BLaER1 (cell line): ENCODE results near the gene TNS3.
A peak's percentile ranks its signal among the peaks of the same experiment; 100 is the strongest.
"Not testable (repeated sequence)": the region's sequence is repeated elsewhere in the genome, so short reads cannot be mapped to it uniquely, and the experiment has no call there.

ENCODE experiments used
- H3K27ac ChIP-seq: shearing (Covaris generic); formaldehyde crosslinking; 2 replicates; pipeline ENCODE4 v1.8.1; 2022
- H3K27me3 ChIP-seq: shearing (Covaris generic); formaldehyde crosslinking; 2 replicates; pipeline ENCODE4 v1.8.1; 2022
- H3K36me3 ChIP-seq: shearing (Covaris generic); formaldehyde crosslinking; 2 replicates; pipeline ENCODE4 v1.8.1; 2022
- H3K4me1 ChIP-seq: shearing (Covaris generic); formaldehyde crosslinking; 2 replicates; pipeline ENCODE4 v1.8.1; 2022
- H3K4me2 ChIP-seq: shearing (Covaris generic); formaldehyde crosslinking; 2 replicates; pipeline ENCODE4 v1.8.1; 2022
- H3K4me3 ChIP-seq: shearing (Covaris generic); formaldehyde crosslinking; 2 replicates; pipeline ENCODE4 v1.8.1; 2022
- H3K9ac ChIP-seq: shearing (Covaris generic); formaldehyde crosslinking; 2 replicates; pipeline ENCODE4 v1.8.1; 2022
- H3K9me3 ChIP-seq: shearing (Covaris generic); formaldehyde crosslinking; 2 replicates; pipeline ENCODE4 v1.8.1; 2022
- H4K20me1 ChIP-seq: shearing (Covaris generic); formaldehyde crosslinking; 2 replicates; pipeline ENCODE4 v1.8.1; 2022
- Cebpa-rat ChIP-seq: shearing (Covaris generic); IDR thresholded peaks from 2 replicates; pipeline ENCODE4 v1.8.1; 2022

TNS3 gene

DNA sequence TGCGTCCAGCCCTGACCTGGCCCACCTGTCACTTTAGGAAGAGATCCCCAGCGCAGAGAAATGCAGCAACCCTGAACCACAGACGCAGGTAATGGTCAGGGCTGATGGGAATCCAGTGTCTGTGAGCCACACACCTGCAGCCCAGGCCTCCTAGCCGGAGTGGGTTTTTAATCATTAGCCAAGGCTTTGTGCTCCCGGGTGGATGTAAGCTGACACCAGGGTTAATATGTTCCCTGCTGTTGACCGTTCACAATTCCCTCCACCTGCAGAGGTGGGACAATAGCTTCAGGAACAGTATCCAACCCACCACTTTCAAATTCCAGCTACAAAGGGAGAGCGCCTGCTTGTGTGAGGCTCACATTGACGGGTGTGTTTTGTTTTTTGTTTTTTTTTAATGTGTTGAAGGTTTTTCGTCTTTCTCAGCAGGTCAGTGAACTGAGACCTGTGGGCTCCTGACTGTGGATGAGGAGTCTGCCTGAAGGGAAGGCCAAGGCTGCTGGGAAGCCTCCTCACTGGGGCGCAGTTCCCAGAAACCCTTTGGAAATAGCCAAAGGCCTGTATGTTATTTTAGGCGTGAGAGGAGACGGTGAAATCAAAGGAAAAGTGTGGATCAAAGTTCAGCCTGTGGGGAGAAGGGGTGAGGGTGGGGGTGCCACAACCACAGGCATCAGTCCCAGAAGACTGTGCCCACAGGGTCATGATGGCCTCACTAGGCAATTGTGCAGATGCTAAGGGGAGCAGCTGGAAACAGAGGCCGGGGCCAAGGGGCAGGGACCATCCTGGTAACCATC, 111.1 kb downstream of the TNS3 start:
- Histone ChIP-seq H3K27ac (0 out of 2 replicates have a peak overlapping the region, but pooled peaks have one; percentile 41), H4K20me1 (peaks cover 30% of the 10 kb centered on the region), H3K36me3 (no peaks in the 10 kb centered on the region; the same call in 1 of the 2 replicates), H3K4me1 (peaks cover 53% of the 10 kb centered on the region), H3K9ac (no peak overlapping the region), H3K27me3 (no peaks in the 10 kb centered on the region), H3K4me2 (peak overlapping the region; percentile 23), H3K9me3 (no peaks in the 10 kb centered on the region), H3K4me3 (no peak overlapping the region)
- no peak for TF ChIP-seq Cebpa-rat

DNA sequence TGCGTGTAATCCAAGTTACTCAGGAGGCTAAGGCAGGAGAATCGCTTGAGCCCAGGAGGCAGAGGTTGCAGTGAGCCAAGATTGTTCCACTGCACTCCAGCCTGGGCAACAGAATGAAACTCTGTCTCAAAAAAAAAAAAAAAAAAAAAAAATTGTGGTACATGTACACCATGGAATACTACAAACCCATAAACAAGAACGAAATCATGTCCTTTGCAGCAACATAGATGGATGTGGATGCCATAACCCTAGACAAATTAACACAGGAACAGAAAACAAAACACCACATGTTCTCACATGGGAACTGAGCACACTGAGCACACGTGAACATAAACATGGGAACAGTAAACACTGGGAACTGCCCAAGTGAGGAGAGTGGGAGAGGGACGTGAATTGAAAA, 112.1 kb downstream of the TNS3 start:
- H3K9me3 ChIP-seq, H3K27ac ChIP-seq, H3K36me3 ChIP-seq, H3K9ac ChIP-seq, H3K4me2 ChIP-seq, H3K4me3 ChIP-seq, H3K27me3 ChIP-seq: not testable (repeated sequence)
- peaks cover 24% of the 10 kb centered on the region; the same call in 1 of the 2 replicates for H4K20me1 ChIP-seq
- peaks cover 44% of the 10 kb centered on the region for H3K4me1 ChIP-seq

DNA sequence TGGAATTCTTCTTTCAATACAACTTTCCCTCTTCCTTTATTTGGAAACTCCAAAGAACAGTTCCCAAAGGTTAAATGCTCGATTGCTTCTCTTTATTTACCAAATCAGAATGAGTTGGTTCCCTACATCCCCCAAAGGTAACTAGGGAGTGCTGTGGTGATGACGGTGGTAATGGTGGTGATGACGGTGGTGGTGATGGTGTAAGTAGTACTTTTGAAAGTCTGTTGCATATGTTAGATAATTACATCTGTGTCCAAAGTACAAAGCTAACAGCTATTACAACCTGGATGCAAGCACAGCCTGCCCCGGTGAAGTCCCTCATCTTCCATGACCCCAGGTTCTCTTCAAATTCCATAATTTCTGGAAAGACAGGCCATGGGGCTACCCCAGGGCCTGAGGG, 115.1 kb downstream of the TNS3 start:
- H3K9me3 ChIP-seq = no peaks in the 10 kb centered on the region
- no peak overlapping the region for H3K27ac ChIP-seq
- H3K4me2 ChIP-seq = no peak overlapping the region

DNA sequence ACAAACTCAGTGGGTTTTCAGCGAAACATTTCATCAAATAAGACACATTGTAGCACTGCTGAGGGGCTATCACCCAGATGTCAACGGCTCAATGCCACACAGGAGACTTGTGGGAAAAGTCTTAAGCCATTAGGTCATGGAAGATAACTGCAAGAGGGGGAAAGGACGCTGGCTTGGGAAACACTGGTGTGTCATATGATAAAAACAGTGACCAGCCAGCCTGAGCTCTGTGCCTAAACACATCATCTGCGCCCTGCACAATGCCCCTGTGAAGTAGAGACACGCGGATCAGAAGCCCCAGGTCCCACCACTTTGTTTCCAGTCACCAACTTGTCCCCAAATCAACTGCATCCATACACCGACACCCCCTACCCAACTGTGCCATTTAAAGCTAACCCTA, 116.7 kb downstream of the TNS3 start:
- no peak overlapping the region for H3K9ac ChIP-seq
- H3K4me1 ChIP-seq = no peaks in the 10 kb centered on the region
- no peaks in the 10 kb centered on the region for H3K9me3 ChIP-seq
- H3K27ac ChIP-seq = no peak overlapping the region
- H3K36me3 ChIP-seq = no peaks in the 10 kb centered on the region; the same call in 1 of the 2 replicates
- TF ChIP-seq Cebpa-rat = no peak
- H3K27me3 ChIP-seq = no peaks in the 10 kb centered on the region
- no peak overlapping the region for H3K4me3 ChIP-seq
- H4K20me1 ChIP-seq = peaks cover 16% of the 10 kb centered on the region; the same call in 1 of the 2 replicates
- H3K4me2 ChIP-seq = no peak overlapping the region

More for the DNA sequence above, 115.1 kb downstream of the TNS3 start:
- no peaks in the 10 kb centered on the region for H3K27me3 ChIP-seq
- H4K20me1 ChIP-seq = peaks cover 14% of the 10 kb centered on the region; the same call in 1 of the 2 replicates
- H3K4me1 ChIP-seq = peaks cover 13% of the 10 kb centered on the region
- TF ChIP-seq Cebpa-rat = no peak
- H3K9ac ChIP-seq = no peak overlapping the region
- no peak overlapping the region for H3K4me3 ChIP-seq
- no peaks in the 10 kb centered on the region; the same call in 1 of the 2 replicates for H3K36me3 ChIP-seq

DNA sequence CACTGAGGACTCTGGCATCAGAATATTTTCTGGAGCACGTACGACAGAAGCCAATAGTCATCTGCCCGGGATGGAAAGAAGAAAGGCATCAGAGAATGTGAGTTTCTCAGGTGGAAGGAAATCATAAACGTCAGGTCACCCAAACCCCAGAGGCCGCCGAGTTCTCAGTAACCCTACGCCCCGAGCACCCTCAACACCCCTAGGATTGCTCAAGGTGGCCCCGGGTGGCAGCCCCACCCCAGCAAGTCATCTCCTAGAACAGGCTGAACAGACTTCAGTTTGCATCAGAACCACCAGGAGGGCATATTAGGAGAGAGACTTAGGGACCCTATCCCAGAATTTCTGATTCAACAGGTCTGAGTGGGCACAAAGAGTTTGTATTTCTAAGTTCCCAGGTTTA, 117.6 kb downstream of the TNS3 start:
- Histone ChIP-seq H3K4me1 (no peaks in the 10 kb centered on the region), H3K36me3 (no peaks in the 10 kb centered on the region; the same call in 1 of the 2 replicates), H4K20me1 (peaks cover 15% of the 10 kb centered on the region; the same call in 1 of the 2 replicates), H3K27ac (no peak overlapping the region), H3K4me3 (no peak overlapping the region), H3K27me3 (no peaks in the 10 kb centered on the region), H3K9ac (no peak overlapping the region), H3K9me3 (no peaks in the 10 kb centered on the region), H3K4me2 (no peak overlapping the region)
- TF ChIP-seq Cebpa-rat = no peak

DNA sequence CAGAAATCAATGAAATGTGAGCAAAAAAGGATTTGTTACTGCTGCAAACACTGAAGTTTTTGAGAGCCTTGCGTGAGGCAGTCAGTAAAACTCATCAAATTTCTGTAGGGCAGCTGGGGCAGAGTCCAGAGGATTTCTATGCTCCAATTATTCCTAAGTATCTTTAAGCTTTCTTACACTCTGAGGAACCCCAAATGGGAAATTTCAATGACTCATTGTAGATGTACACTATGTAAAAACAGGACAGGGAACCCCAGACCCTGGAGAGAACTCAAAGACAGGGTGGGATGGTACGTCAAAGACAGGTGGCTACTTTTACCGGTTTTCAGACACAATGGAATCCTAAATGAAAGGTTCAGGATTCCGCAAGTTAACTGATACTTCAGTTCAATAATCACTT, 120.2 kb downstream of the TNS3 start:
- Histone ChIP-seq H3K9ac (no peak overlapping the region), H4K20me1 (peaks cover 24% of the 10 kb centered on the region; the same call in 1 of the 2 replicates), H3K9me3 (no peaks in the 10 kb centered on the region), H3K27ac (no peak overlapping the region), H3K4me2 (no peak overlapping the region), H3K36me3 (no peaks in the 10 kb centered on the region), H3K27me3 (no peaks in the 10 kb centered on the region), H3K4me1 (0 out of 2 replicates have a peak, but pooled peaks cover 7% of the 10 kb centered on the region), H3K4me3 (no peak overlapping the region)
- no peak for TF ChIP-seq Cebpa-rat

DNA sequence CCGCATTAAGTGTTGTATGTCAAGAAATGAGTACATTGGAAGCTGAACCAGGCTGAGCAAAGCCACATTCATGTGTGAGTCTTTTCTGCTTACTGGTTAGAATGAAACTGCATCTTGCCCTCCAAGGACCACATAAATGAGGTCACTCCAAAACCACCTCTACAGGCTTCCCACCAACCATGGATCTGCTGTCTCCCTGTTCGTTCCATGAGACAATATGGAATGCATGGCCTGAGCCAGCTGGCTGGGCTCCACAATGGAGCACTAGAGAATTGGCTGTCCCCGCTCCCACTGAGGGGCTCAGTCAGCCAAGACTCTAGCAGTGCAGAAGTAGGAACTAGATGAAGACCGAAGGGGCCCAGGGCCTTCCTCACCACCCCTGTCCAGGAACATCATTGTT, 120.8 kb downstream of the TNS3 start:
- no peak overlapping the region for H3K4me2 ChIP-seq
- H3K9ac ChIP-seq = no peak overlapping the region
- 0 out of 2 replicates have a peak, but pooled peaks cover 7% of the 10 kb centered on the region for H3K4me1 ChIP-seq
- H4K20me1 ChIP-seq = peaks cover 24% of the 10 kb centered on the region; the same call in 1 of the 2 replicates
- no peaks in the 10 kb centered on the region for H3K36me3 ChIP-seq
- H3K27me3 ChIP-seq = no peaks in the 10 kb centered on the region
- no peak for TF ChIP-seq Cebpa-rat
- H3K4me3 ChIP-seq = no peak overlapping the region
- no peak overlapping the region for H3K27ac ChIP-seq
- no peaks in the 10 kb centered on the region for H3K9me3 ChIP-seq

DNA sequence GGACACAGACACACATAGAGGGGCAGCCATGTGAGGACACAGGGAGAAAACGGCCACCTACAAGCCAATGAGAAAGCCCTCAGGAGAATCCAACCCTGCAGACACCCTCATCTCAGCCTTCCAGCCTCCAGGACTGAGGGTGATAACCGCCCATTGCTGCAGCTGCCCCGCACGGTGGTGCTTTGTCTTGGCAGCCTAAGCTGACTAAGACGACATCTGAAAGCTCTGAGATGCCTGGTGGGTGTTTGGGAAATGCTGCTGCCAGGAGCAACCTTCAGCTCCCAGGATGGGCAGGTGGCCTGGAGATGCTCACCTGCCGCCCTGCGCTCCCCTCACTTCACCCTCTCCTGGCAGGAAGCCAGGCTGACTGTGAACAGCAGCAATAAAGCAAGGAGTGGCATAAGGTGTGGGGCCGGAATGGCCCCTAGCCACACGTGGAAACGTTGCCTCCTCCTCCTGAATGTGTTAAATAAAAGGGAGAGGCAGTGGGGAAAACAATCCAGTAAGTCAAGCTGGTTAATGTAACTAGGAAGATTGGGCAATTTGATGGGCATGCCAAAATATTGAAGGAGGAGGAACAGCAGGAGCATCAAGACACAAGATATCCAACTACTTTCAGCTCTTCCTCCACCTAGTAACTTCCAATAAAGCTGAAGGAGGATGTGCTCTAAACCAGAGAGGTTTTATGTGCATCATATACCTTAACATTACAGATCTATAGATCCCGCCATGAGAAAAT, 121.5 kb downstream of the TNS3 start:
- no peak for TF ChIP-seq Cebpa-rat
- peaks cover 24% of the 10 kb centered on the region; the same call in 1 of the 2 replicates for H4K20me1 ChIP-seq
- H3K4me3 ChIP-seq = no peak overlapping the region
- H3K4me2 ChIP-seq = no peak overlapping the region
- no peaks in the 10 kb centered on the region for H3K9me3 ChIP-seq
- H3K4me1 ChIP-seq = 0 out of 2 replicates have a peak, but pooled peaks cover 7% of the 10 kb centered on the region
- no peaks in the 10 kb centered on the region for H3K36me3 ChIP-seq
- no peaks in the 10 kb centered on the region for H3K27me3 ChIP-seq
- no peak overlapping the region for H3K9ac ChIP-seq
- H3K27ac ChIP-seq = no peak overlapping the region

DNA sequence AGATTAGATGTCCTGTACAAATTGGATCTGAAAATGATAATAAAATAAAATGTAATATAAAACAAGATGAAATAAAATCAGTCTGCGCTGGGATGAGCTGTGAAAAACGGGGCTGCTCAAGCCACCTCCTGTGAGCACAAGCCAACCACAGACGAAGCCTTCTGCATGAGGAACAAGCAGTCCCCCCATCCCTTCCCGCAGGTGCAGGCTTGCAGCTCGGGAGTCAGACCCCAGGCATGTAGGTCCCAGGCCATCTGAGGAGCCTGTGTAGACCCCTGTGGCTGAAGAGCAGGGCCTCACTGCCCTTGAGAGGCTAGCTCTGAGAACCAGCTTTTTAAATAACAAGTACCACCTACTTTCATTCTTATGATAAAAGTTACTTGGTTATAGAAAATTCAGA, 123.4 kb downstream of the TNS3 start:
- H3K9ac ChIP-seq = no peak overlapping the region
- H3K9me3 ChIP-seq = no peaks in the 10 kb centered on the region
- peaks cover 20% of the 10 kb centered on the region; the same call in 1 of the 2 replicates for H4K20me1 ChIP-seq
- no peaks in the 10 kb centered on the region for H3K36me3 ChIP-seq
- no peak for TF ChIP-seq Cebpa-rat
- no peaks in the 10 kb centered on the region for H3K27me3 ChIP-seq
- H3K4me1 ChIP-seq = peaks cover 19% of the 10 kb centered on the region
- H3K4me2 ChIP-seq = no peak overlapping the region
- no peak overlapping the region for H3K4me3 ChIP-seq
- no peak overlapping the region for H3K27ac ChIP-seq

DNA sequence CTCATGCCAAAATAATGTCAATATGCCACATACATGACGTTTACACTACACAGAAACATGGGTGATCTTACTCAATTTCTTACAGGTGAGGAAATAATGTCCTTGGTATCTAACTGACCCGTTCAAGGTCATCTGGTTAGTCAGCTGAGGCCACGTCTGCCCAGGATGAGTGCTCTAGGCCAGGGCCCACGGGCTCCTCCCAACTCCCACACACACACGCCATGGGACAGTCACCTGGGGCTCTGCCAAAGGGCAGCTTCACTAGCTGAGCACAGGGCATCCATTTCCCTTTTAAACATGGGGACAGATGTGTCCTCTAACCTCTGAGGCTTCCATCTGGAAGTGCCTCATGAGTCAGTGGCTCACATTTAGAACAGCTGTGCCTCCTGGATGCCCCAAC, 123.9 kb downstream of the TNS3 start:
- no peak for TF ChIP-seq Cebpa-rat
- Histone ChIP-seq H3K4me1 (peaks cover 23% of the 10 kb centered on the region), H4K20me1 (peaks cover 19% of the 10 kb centered on the region; the same call in 1 of the 2 replicates), H3K27me3 (no peaks in the 10 kb centered on the region), H3K9ac (no peak overlapping the region), H3K4me2 (no peak overlapping the region), H3K36me3 (no peaks in the 10 kb centered on the region), H3K4me3 (no peak overlapping the region), H3K9me3 (no peaks in the 10 kb centered on the region), H3K27ac (no peak overlapping the region)
